GM23338 (cell line): Measurements from ENCODE around the gene NCKAP5. TPM values are rescaled to one million over a fixed set of nuclear protein-coding genes. Genes with fewer than 3 reads are reported as not detected.
A peak's percentile ranks its signal among the peaks of the same experiment; 100 is the strongest.

Experiments used
- ATAC-seq: fragments of 200-7000 bp; cut with Tn5 transposase; 3 replicates; pipeline ENCODE4 v1.9.1; 2020
- DNase-seq: peaks from one replicate; pipeline ENCODE4 v3.0.0-alpha.2; 2015; ENCODE audit warnings: low spot score
- H2AFZ ChIP-seq: fragments of 200-600 bp; sonication (generic); 2 replicates; pipeline ENCODE4 v1.8.0; 2016; ENCODE audit warnings: antibody characterized with exemption, mild to moderate bottlenecking, moderate library complexity
- H3F3A ChIP-seq: fragments of 200-600 bp; sonication (generic); replicated peaks from 2 replicates; pipeline ENCODE4 v1.8.0; 2017; ENCODE audit warnings: antibody characterized with exemption, mixed run types, low read depth
- H3K27ac ChIP-seq: fragments of 200-600 bp; sonication (generic); 2 replicates; pipeline ENCODE4 v1.6.1; 2016; ENCODE audit warnings: low read depth
- H3K27me3 ChIP-seq: fragments of 200-600 bp; sonication (generic); 2 replicates; pipeline ENCODE4 v1.8.0; 2016; ENCODE audit warnings: mild to moderate bottlenecking, mixed run types, moderate library complexity; ENCODE audit not compliant: insufficient read depth
- H3K36me3 ChIP-seq: fragments of 200-600 bp; sonication (generic); 2 replicates; pipeline ENCODE4 v1.8.0; 2016; ENCODE audit warnings: mild to moderate bottlenecking; ENCODE audit not compliant: insufficient read depth
- H3K4me1 ChIP-seq: fragments of 200-600 bp; sonication (generic); 2 replicates; pipeline ENCODE4 v1.8.0; 2016; ENCODE audit warnings: mild to moderate bottlenecking, moderate library complexity; ENCODE audit not compliant: insufficient read depth
- H3K4me2 ChIP-seq: fragments of 200-600 bp; sonication (generic); 2 replicates; pipeline ENCODE4 v1.7.1; 2017; ENCODE audit warnings: mixed run types
- H3K4me3 ChIP-seq: fragments of 200-600 bp; sonication (generic); 2 replicates; pipeline ENCODE4 v1.6.1; 2016; ENCODE audit warnings: mixed run types
- H3K79me2 ChIP-seq: fragments of 200-600 bp; sonication (generic); replicated peaks from 2 replicates; pipeline ENCODE4 v1.8.0; 2017; ENCODE audit warnings: mild to moderate bottlenecking; ENCODE audit not compliant: insufficient read depth
- H3K9me2 ChIP-seq: fragments of 200-600 bp; sonication (generic); 2 replicates; pipeline ENCODE4 v1.8.0; 2017; ENCODE audit not compliant: insufficient read depth
- H4K20me1 ChIP-seq: fragments of 200-600 bp; sonication (generic); replicated peaks from 2 replicates; pipeline ENCODE4 v1.8.0; 2017; ENCODE audit warnings: mild to moderate bottlenecking; ENCODE audit not compliant: insufficient read depth
- H3K27ac Mint-ChIP-seq: 2 replicates; pipeline ENCODE4 v1.8.0; 2020; ENCODE audit warnings: inconsistent platforms, mild to moderate bottlenecking, moderate library complexity, mixed read lengths
- H3K27me3 Mint-ChIP-seq: 3 replicates; pipeline ENCODE4 v1.8.0; 2022; ENCODE audit warnings: low read depth, mild to moderate bottlenecking, moderate library complexity, mixed read lengths, inconsistent platforms; ENCODE audit not compliant: insufficient read depth, poor library complexity
- H3K36me3 Mint-ChIP-seq: 3 replicates; pipeline ENCODE4 v1.8.0; 2021; ENCODE audit warnings: low read depth, mild to moderate bottlenecking, inconsistent platforms, moderate library complexity, mixed read lengths
- H3K4me1 Mint-ChIP-seq: 3 replicates; pipeline ENCODE4 v1.8.0; 2020; ENCODE audit warnings: mild to moderate bottlenecking, inconsistent platforms, mixed read lengths
- H3K4me3 Mint-ChIP-seq: 3 replicates; pipeline ENCODE4 v1.8.0; 2021; ENCODE audit warnings: moderate library complexity, mild to moderate bottlenecking, inconsistent platforms, mixed read lengths
- H3K9me3 Mint-ChIP-seq: 3 replicates; pipeline ENCODE4 v1.8.0; 2020; ENCODE audit warnings: moderate library complexity, mild to moderate bottlenecking, inconsistent platforms, mixed read lengths
- CREB1 ChIP-seq: fragments of 250-450 bp; sonication (Bioruptor Pico); IDR thresholded peaks from 2 replicates; pipeline ENCODE4 v1.5.0; 2020; ENCODE audit warnings: low read depth, mild to moderate bottlenecking, moderate library complexity
- ETS1 ChIP-seq: IDR thresholded peaks from 2 replicates; pipeline ENCODE4 v1.6.1; 2016; ENCODE audit warnings: antibody characterized with exemption
- EZH2 ChIP-seq: fragments of 200-600 bp; sonication (generic); IDR thresholded peaks from one replicate; pipeline ENCODE4 v1.8.0; 2017; ENCODE audit warnings: antibody characterized with exemption, mild to moderate bottlenecking, low read depth; ENCODE audit not compliant: unreplicated experiment
- EZH2phosphoT487 ChIP-seq: fragments of 200-600 bp; sonication (generic); IDR thresholded peaks from one replicate; pipeline ENCODE4 v1.8.1; 2018; ENCODE audit warnings: antibody characterized with exemption; ENCODE audit not compliant: unreplicated experiment
- JUNB ChIP-seq: IDR thresholded peaks from one replicate; pipeline ENCODE4 v1.6.1; 2016; ENCODE audit warnings: antibody characterized with exemption; ENCODE audit not compliant: unreplicated experiment
- NANOG ChIP-seq: IDR thresholded peaks from 2 replicates; pipeline ENCODE4 v1.6.1; 2016; ENCODE audit warnings: antibody characterized with exemption, borderline replicate concordance
- STAT1 ChIP-seq: IDR thresholded peaks from one replicate; pipeline ENCODE4 v1.6.1; 2016; ENCODE audit warnings: antibody characterized with exemption; ENCODE audit not compliant: unreplicated experiment
- ZNF114 ChIP-seq: fragments of 250-450 bp; sonication (Bioruptor Pico); IDR thresholded peaks from 2 replicates; pipeline ENCODE4 v1.5.0; 2020; ENCODE audit warnings: mild to moderate bottlenecking, moderate library complexity
- ZNF331 ChIP-seq: fragments of 250-450 bp; sonication (Bioruptor Pico); IDR thresholded peaks from 2 replicates; pipeline ENCODE4 v1.5.0; 2020; ENCODE audit warnings: low read depth, mild to moderate bottlenecking, moderate library complexity
- polyA plus RNA-seq: library from polyadenylated mRNA; unstranded; fragments of >200 nt; fragmentation: Nextera tagmentation; extraction: Ambion mirVana; gene quantifications from 2 replicates; pipeline ENCODE4 v1.2.1, GENCODE V29; 2016
- total RNA-seq: library from RNA; depleted of rRNA; stranded (reverse); fragments of >200 nt; shearing (Covaris generic); gene quantifications from 2 replicates; pipeline ENCODE4 v1.2.3, GENCODE V29; 2014
- TF ChIP-seq, protein P1 (sequence below): IDR thresholded peaks from one replicate; pipeline ENCODE4 v1.6.1; 2018; ENCODE audit warnings: antibody characterized with exemption; ENCODE audit not compliant: unreplicated experiment

NCKAP5 gene
- total and polyA plus RNA-seq, 2 experiments from 2014 or later, result 0.34 to 0.73 TPM

DNA sequence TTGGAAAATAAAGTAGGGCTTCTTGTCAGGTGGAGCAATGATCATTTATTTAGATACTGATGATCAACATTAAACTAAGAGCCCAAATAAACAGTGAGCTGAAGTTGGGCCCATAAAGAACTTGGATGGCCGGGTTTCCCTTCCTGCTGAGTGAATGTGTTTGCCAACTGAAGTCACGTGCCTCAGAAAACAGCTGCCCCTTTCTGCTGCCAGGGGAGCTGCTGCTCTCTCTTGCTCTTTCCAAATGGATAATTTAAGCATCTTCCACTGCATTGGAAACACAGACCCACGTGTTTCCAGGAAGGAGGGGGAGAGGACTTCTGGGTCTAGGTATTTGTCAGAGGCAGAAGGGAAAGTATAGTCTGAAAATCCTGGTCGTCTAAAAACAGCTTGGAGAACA is 22.9 kb upstream of the NCKAP5 start:
- Mint-ChIP-seq H3K27me3 (peaks cover 2% of the 10 kb centered on the region), H3K27ac (no peak overlapping the region), H3K36me3 (no peaks in the 10 kb centered on the region), H3K9me3 (no peaks in the 10 kb centered on the region), H3K4me3 (no peak overlapping the region), H3K4me1 (peaks cover 8% of the 10 kb centered on the region)
- H3F3A ChIP-seq, result no peaks in the 10 kb centered on the region
- DNase-seq, result peak; percentile 7
- H3K36me3 ChIP-seq, result no peaks in the 10 kb centered on the region
- H2AFZ ChIP-seq, result peak overlapping the region; percentile 38; the same call in 1 of the 2 replicates
- peaks cover 5% of the 10 kb centered on the region; the same call in 1 of the 2 replicates for H3K9me2 ChIP-seq
- no peak for ATAC-seq
- H3K4me2 ChIP-seq, result no peak overlapping the region
- H3K4me3 ChIP-seq, result no peak overlapping the region
- TF ChIP-seq, protein P1, sequence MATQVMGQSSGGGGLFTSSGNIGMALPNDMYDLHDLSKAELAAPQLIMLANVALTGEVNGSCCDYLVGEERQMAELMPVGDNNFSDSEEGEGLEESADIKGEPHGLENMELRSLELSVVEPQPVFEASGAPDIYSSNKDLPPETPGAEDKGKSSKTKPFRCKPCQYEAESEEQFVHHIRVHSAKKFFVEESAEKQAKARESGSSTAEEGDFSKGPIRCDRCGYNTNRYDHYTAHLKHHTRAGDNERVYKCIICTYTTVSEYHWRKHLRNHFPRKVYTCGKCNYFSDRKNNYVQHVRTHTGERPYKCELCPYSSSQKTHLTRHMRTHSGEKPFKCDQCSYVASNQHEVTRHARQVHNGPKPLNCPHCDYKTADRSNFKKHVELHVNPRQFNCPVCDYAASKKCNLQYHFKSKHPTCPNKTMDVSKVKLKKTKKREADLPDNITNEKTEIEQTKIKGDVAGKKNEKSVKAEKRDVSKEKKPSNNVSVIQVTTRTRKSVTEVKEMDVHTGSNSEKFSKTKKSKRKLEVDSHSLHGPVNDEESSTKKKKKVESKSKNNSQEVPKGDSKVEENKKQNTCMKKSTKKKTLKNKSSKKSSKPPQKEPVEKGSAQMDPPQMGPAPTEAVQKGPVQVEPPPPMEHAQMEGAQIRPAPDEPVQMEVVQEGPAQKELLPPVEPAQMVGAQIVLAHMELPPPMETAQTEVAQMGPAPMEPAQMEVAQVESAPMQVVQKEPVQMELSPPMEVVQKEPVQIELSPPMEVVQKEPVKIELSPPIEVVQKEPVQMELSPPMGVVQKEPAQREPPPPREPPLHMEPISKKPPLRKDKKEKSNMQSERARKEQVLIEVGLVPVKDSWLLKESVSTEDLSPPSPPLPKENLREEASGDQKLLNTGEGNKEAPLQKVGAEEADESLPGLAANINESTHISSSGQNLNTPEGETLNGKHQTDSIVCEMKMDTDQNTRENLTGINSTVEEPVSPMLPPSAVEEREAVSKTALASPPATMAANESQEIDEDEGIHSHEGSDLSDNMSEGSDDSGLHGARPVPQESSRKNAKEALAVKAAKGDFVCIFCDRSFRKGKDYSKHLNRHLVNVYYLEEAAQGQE, result no peak
- TF ChIP-seq ZNF331 (no peak), ETS1 (no peak)
- no peaks in the 10 kb centered on the region for H3K27me3 ChIP-seq
- no peak overlapping the region for H3K27ac ChIP-seq
- H3K4me1 ChIP-seq, result no peaks in the 10 kb centered on the region
- H4K20me1 ChIP-seq, result no peaks in the 10 kb centered on the region
- H3K79me2 ChIP-seq, result no peaks in the 10 kb centered on the region

DNA sequence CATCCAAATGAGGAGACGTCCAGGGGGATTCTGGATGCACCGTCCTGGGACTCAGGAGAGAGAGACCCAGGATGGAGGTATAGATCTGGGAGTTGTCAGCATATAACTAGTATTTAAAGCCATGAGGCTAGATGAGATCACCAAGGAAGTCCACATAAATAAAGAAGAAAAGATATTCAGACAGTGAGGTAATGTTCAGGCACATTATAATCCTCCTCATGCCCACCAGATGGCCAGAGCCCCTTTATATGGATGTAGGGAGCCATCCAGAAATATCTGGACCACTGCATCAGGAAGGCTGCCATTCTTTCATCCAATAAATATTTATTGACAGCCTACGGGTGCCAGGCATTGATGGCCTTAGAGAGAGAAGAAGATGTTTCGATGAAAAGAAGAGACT is 21.2 kb upstream of the NCKAP5 start:
- H3K27me3 Mint-ChIP-seq, result peaks cover 2% of the 10 kb centered on the region
- H4K20me1 ChIP-seq, result no peaks in the 10 kb centered on the region
- H3K9me2 ChIP-seq, result peaks cover 5% of the 10 kb centered on the region; the same call in 1 of the 2 replicates

More for the DNA sequence above, 21.2 kb upstream of the NCKAP5 start:
- Histone ChIP-seq H3K4me1 (no peaks in the 10 kb centered on the region), H2AFZ (no peak overlapping the region), H3F3A (no peaks in the 10 kb centered on the region), H3K27ac (no peak overlapping the region), H3K4me3 (no peak overlapping the region), H3K27me3 (no peaks in the 10 kb centered on the region), H3K79me2 (no peaks in the 10 kb centered on the region), H3K4me2 (no peak overlapping the region), H3K36me3 (no peaks in the 10 kb centered on the region)
- H3K36me3 Mint-ChIP-seq, result no peaks in the 10 kb centered on the region
- TF ChIP-seq, protein P1, result no peak
- TF ChIP-seq CREB1 (no peak), STAT1 (no peak), NANOG (no peak), EZH2 (no peak), JUNB (no peak), ETS1 (no peak), EZH2phosphoT487 (no peak), ZNF114 (CRISPR knock-in tag) (no peak)
- ATAC-seq, result no peak
- no peaks in the 10 kb centered on the region for H3K9me3 Mint-ChIP-seq
- H3K27ac Mint-ChIP-seq, result no peak overlapping the region
- H3K4me3 Mint-ChIP-seq, result no peak overlapping the region
- peaks cover 8% of the 10 kb centered on the region for H3K4me1 Mint-ChIP-seq
- no peak for DNase-seq
